Endothelial cell of hepatic sinusoid (primary cell): ENCODE results near the gene LRRC72.
"Not testable (repeated sequence)": the region's sequence is repeated elsewhere in the genome, so short reads cannot be mapped to it uniquely, and the experiment has no call there.

Experiments used
- in situ Hi-C: cut with HindIII; loops from 2 replicates; pipeline ENCODE4 v1.10.0; 2017; ENCODE audit warnings: low sequenced_read_pairs

LRRC72 gene

GRCh38 chr7:16524332-16524731 is 2.3 kb upstream of the LRRC72 start:
- in situ Hi-C loops: no loop called here

- in situ Hi-C loops: no loop called here
Measured at GRCh38 chr7:16528520-16528919, 1.9 kb downstream of the LRRC72 start.

GRCh38 chr7:16529697-16530096 is 3.1 kb downstream of the LRRC72 start:
- in situ Hi-C loops: no loop called here

GRCh38 chr7:16531707-16532106 is 5.1 kb downstream of the LRRC72 start:
- in situ Hi-C loops: no loop called here

- in situ Hi-C loops: no loop called here
Measured at GRCh38 chr7:16532272-16532671, 5.6 kb downstream of the LRRC72 start.

- in situ Hi-C loops: no loop called here
Measured at GRCh38 chr7:16535500-16535899, 8.9 kb downstream of the LRRC72 start.

GRCh38 chr7:16540559-16540958 is 13.9 kb downstream of the LRRC72 start:
- in situ Hi-C loops: not testable (repeated sequence)

- in situ Hi-C loops: no loop called here
Measured at GRCh38 chr7:16542401-16542800, 15.8 kb downstream of the LRRC72 start.

- in situ Hi-C loops: no loop called here
Measured at GRCh38 chr7:16543456-16543855, 16.8 kb downstream of the LRRC72 start.

GRCh38 chr7:16546921-16547505 is 20.4 kb downstream of the LRRC72 start:
- in situ Hi-C loops: no loop called here

GRCh38 chr7:16548428-16548827 is 21.8 kb downstream of the LRRC72 start:
- in situ Hi-C loops: no loop called here

GRCh38 chr7:16550671-16551070 is 24.0 kb downstream of the LRRC72 start:
- in situ Hi-C loops: loop anchor here (25.0 kb wide), 1 partner anchor 413 kb away; no protein-coding TSS in a partner anchor

GRCh38 chr7:16554518-16555236 is 28.1 kb downstream of the LRRC72 start:
- in situ Hi-C loops: loop anchor here (25.0 kb wide), 1 partner anchor 417 kb away; no protein-coding TSS in a partner anchor

- in situ Hi-C loops: loop anchor here (25.0 kb wide), 1 partner anchor 419 kb away; no protein-coding TSS in a partner anchor
Measured at GRCh38 chr7:16556359-16556758, 29.7 kb downstream of the LRRC72 start.

GRCh38 chr7:16558761-16559302 is 32.2 kb downstream of the LRRC72 start:
- in situ Hi-C loops: loop anchor here (25.0 kb wide), 1 partner anchor 422 kb away; no protein-coding TSS in a partner anchor

GRCh38 chr7:16559497-16560179 is 33.0 kb downstream of the LRRC72 start:
- in situ Hi-C loops: loop anchor here (25.0 kb wide), 1 partner anchor 422 kb away; no protein-coding TSS in a partner anchor

GRCh38 chr7:16561943-16562342 is 35.3 kb downstream of the LRRC72 start:
- in situ Hi-C loops: loop anchor here (25.0 kb wide), 1 partner anchor 425 kb away; no protein-coding TSS in a partner anchor

- in situ Hi-C loops: loop anchor here (25.0 kb wide), 1 partner anchor 425 kb away; no protein-coding TSS in a partner anchor
Measured at GRCh38 chr7:16562456-16563220, 36.0 kb downstream of the LRRC72 start.

GRCh38 chr7:16563281-16564022 is 36.8 kb downstream of the LRRC72 start:
- in situ Hi-C loops: loop anchor here (25.0 kb wide), 1 partner anchor 426 kb away; no protein-coding TSS in a partner anchor

GRCh38 chr7:16564023-16564380 is 37.4 kb downstream of the LRRC72 start:
- in situ Hi-C loops: loop anchor here (25.0 kb wide), 1 partner anchor 427 kb away; no protein-coding TSS in a partner anchor
